GM12801 (cell line): ENCODE data around the gene ADGRG3.

Experiments used
- CTCF ChIP-seq: IDR thresholded peaks from one replicate; pipeline ENCODE4 v1.5.1; 2011; ENCODE audit warnings: control low read depth; ENCODE audit not compliant: insufficient read length; ENCODE audit errors: extremely low read depth

The ADGRG3 gene

DNA sequence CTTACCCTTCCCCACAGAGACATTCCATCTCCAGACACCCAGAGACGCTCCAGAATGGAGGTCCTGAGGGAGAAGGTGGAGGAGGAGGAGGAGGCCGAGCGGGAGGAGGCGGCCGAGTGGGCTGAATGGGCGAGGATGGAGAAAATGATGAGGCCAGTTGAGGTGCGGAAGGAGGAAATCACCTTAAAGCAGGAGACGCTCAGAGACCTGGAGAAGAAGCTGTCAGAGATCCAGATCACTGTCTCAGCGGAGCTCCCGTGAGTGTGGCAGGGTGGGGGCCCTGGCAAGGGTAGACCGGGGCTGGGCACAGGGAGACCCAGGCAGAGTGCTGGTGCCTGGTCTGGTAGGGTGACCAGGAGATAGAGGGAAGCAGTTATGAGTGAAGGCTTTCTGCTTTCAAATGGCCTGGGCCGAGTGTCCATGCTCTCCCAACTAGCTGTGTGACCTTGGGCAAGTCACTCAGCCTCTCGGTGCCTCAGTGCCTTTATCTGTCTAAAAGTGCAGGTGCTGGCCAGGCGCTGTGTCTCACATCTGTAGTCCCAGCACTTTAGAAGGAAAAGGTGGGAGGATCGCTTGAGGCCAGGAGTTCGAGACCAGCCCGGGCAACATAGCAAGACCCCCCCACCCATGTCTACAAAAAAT, 29.9 kb downstream of the ADGRG3 start:
- no peak for TF ChIP-seq CTCF

GRCh38 chr16:57698812-57699405, 30.8 kb downstream of the ADGRG3 start:
- no peak for TF ChIP-seq CTCF

DNA sequence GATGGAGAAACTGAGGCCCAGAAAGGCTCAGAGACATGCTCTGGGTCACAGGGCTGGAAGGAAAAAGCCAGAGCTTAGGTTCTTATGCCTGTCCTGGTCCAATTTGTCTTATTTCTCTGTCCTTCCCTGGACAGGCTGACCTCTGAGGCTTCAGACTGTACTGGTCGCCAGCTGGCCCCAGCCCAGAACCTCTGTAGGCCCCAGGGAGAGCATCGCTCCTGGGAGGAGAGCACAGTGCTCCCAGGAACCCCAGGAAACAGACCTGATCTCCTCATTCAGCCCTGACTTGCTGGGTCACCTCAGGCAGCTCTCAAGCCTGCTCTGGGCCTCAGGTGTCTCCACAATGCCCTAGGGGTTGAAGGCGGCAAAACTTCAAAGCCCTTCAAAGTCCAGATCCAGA, 31.4 kb downstream of the ADGRG3 start:
- TF ChIP-seq CTCF = no peak

- TF ChIP-seq CTCF = no peak
Measured at GRCh38 chr16:57699899-57700298, 31.8 kb downstream of the ADGRG3 start.

DNA sequence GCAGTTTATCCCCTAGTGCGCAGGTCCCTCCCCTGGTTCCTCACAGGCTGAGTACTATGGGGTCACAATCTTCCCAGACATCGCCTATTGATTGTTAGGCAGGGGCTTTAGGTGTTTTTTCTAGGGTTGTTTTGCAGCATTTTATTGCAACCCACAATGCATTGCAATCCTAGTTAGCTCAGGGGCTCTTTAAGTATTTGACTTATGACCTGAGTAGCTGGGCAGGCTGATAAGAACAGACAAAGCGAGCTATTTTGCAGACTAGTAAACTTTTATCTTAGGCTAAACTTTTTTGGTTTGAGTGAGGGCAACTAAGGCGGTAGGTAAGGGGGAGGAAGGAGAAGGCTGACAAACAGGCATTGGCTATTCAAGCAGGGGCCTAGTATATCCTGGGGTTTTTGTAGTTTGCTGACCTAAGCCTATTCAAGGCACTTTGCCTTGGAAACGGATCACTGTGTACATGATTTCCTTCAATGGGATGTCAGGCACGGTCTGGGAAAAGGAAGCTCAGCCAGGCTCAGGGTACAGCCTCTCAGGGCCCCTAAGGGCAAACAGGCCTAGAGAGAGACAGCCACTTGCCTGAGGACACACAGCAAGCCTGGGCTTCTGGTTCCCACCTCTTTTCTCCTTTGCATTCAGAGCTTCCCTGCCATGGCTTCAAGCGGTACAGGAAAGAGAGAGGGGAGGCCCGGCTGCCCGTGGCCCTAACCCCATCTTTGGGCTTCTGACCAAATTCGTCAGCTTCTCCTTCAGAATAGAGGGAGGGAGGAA, 32.9 kb downstream of the ADGRG3 start:
- TF ChIP-seq CTCF = no peak

DNA sequence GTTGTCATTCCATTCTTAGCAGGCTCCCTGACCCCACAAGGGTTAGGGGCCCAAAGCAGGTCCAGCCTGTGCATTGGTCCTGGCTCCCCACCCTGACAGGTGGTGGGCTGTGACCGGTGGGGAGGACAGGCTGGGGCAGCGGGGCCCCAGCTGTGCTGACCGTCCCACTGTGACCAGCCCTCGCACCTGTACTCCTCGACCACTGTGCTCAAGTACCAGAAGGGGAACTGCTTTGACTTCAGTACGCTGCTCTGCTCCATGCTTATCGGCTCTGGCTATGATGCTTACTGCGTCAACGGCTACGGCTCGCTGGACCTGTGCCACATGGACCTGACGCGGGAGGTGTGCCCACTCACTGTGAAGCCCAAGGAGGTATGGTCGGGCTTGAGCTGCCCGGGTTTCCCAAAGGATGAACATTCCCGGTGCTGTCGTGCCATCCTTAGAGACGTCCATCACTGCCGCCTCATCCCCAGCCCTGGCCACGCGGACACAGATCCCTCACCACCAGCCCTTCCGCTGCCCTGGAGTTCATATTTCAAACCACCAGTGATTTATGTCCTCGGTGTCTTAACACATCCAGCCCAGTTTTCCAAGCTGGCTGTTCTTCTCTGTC, 33.8 kb downstream of the ADGRG3 start:
- TF ChIP-seq CTCF = no peak

DNA sequence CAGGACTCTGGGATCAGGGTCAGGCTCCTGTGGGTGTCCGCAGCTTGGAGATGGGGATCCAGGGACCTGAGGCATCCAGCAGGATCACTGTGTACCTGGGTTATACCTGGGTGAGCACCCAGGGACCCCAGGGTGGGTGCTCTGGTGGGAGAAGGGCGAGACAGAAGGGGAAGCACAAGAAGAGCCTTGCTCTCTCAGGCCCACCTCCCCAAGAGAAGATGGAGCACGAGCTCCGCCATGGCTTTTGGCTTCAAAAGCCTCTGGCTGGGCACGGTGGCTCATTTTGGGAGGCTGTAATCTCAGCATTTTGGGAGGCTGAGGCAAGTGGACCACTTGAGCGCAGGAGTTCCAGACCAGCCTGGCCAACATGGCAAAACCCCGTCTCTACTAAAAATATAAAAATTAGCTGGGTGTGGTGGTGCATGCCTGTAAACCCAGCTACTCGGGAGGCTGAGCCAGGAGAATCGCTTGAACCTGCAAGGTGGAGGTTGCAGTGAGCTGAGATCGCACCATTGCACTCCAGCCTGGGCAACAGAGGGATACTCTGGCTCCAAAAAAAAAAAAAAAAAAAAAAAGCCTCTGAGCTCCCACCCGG, 35.4 kb downstream of the ADGRG3 start:
- no peak for TF ChIP-seq CTCF
